GM23338 (cell line): ENCODE data around the gene TAS2R3. TPM values are rescaled to one million over a fixed set of nuclear protein-coding genes. Genes with fewer than 3 reads are reported as not detected.
A peak's percentile ranks its signal among the peaks of the same experiment; 100 is the strongest.

Experiments used
- ATAC-seq: fragments of 200-7000 bp; cut with Tn5 transposase; 3 replicates; pipeline ENCODE4 v1.9.1; 2020
- DNase-seq: peaks from one replicate; pipeline ENCODE4 v3.0.0-alpha.2; 2015; ENCODE audit warnings: low spot score
- H2AFZ ChIP-seq: fragments of 200-600 bp; sonication (generic); 2 replicates; pipeline ENCODE4 v1.8.0; 2016; ENCODE audit warnings: antibody characterized with exemption, mild to moderate bottlenecking, moderate library complexity
- H3F3A ChIP-seq: fragments of 200-600 bp; sonication (generic); replicated peaks from 2 replicates; pipeline ENCODE4 v1.8.0; 2017; ENCODE audit warnings: antibody characterized with exemption, mixed run types, low read depth
- H3K27ac ChIP-seq: fragments of 200-600 bp; sonication (generic); 2 replicates; pipeline ENCODE4 v1.6.1; 2016; ENCODE audit warnings: low read depth
- H3K27me3 ChIP-seq: fragments of 200-600 bp; sonication (generic); 2 replicates; pipeline ENCODE4 v1.8.0; 2016; ENCODE audit warnings: mild to moderate bottlenecking, mixed run types, moderate library complexity; ENCODE audit not compliant: insufficient read depth
- H3K36me3 ChIP-seq: fragments of 200-600 bp; sonication (generic); 2 replicates; pipeline ENCODE4 v1.8.0; 2016; ENCODE audit warnings: mild to moderate bottlenecking; ENCODE audit not compliant: insufficient read depth
- H3K4me1 ChIP-seq: fragments of 200-600 bp; sonication (generic); 2 replicates; pipeline ENCODE4 v1.8.0; 2016; ENCODE audit warnings: mild to moderate bottlenecking, moderate library complexity; ENCODE audit not compliant: insufficient read depth
- H3K4me2 ChIP-seq: fragments of 200-600 bp; sonication (generic); 2 replicates; pipeline ENCODE4 v1.7.1; 2017; ENCODE audit warnings: mixed run types
- H3K4me3 ChIP-seq: fragments of 200-600 bp; sonication (generic); 2 replicates; pipeline ENCODE4 v1.6.1; 2016; ENCODE audit warnings: mixed run types
- H3K79me2 ChIP-seq: fragments of 200-600 bp; sonication (generic); replicated peaks from 2 replicates; pipeline ENCODE4 v1.8.0; 2017; ENCODE audit warnings: mild to moderate bottlenecking; ENCODE audit not compliant: insufficient read depth
- H3K9me2 ChIP-seq: fragments of 200-600 bp; sonication (generic); 2 replicates; pipeline ENCODE4 v1.8.0; 2017; ENCODE audit not compliant: insufficient read depth
- H4K20me1 ChIP-seq: fragments of 200-600 bp; sonication (generic); replicated peaks from 2 replicates; pipeline ENCODE4 v1.8.0; 2017; ENCODE audit warnings: mild to moderate bottlenecking; ENCODE audit not compliant: insufficient read depth
- H3K27ac Mint-ChIP-seq: 2 replicates; pipeline ENCODE4 v1.8.0; 2020; ENCODE audit warnings: inconsistent platforms, mild to moderate bottlenecking, moderate library complexity, mixed read lengths
- H3K27me3 Mint-ChIP-seq: 3 replicates; pipeline ENCODE4 v1.8.0; 2022; ENCODE audit warnings: low read depth, mild to moderate bottlenecking, moderate library complexity, mixed read lengths, inconsistent platforms; ENCODE audit not compliant: insufficient read depth, poor library complexity
- H3K36me3 Mint-ChIP-seq: 3 replicates; pipeline ENCODE4 v1.8.0; 2021; ENCODE audit warnings: low read depth, mild to moderate bottlenecking, inconsistent platforms, moderate library complexity, mixed read lengths
- H3K4me1 Mint-ChIP-seq: 3 replicates; pipeline ENCODE4 v1.8.0; 2020; ENCODE audit warnings: mild to moderate bottlenecking, inconsistent platforms, mixed read lengths
- H3K4me3 Mint-ChIP-seq: 3 replicates; pipeline ENCODE4 v1.8.0; 2021; ENCODE audit warnings: moderate library complexity, mild to moderate bottlenecking, inconsistent platforms, mixed read lengths
- H3K9me3 Mint-ChIP-seq: 3 replicates; pipeline ENCODE4 v1.8.0; 2020; ENCODE audit warnings: moderate library complexity, mild to moderate bottlenecking, inconsistent platforms, mixed read lengths
- CREB1 ChIP-seq: fragments of 250-450 bp; sonication (Bioruptor Pico); IDR thresholded peaks from 2 replicates; pipeline ENCODE4 v1.5.0; 2020; ENCODE audit warnings: low read depth, mild to moderate bottlenecking, moderate library complexity
- EZH2 ChIP-seq: fragments of 200-600 bp; sonication (generic); IDR thresholded peaks from one replicate; pipeline ENCODE4 v1.8.0; 2017; ENCODE audit warnings: antibody characterized with exemption, mild to moderate bottlenecking, low read depth; ENCODE audit not compliant: unreplicated experiment
- EZH2phosphoT487 ChIP-seq: fragments of 200-600 bp; sonication (generic); IDR thresholded peaks from one replicate; pipeline ENCODE4 v1.8.1; 2018; ENCODE audit warnings: antibody characterized with exemption; ENCODE audit not compliant: unreplicated experiment
- JUNB ChIP-seq: IDR thresholded peaks from one replicate; pipeline ENCODE4 v1.6.1; 2016; ENCODE audit warnings: antibody characterized with exemption; ENCODE audit not compliant: unreplicated experiment
- NANOG ChIP-seq: IDR thresholded peaks from 2 replicates; pipeline ENCODE4 v1.6.1; 2016; ENCODE audit warnings: antibody characterized with exemption, borderline replicate concordance
- POLR2AphosphoS5 ChIP-seq: IDR thresholded peaks from 2 replicates; pipeline ENCODE4 v1.6.1; 2016; ENCODE audit warnings: antibody characterized with exemption, low read depth
- ZNF331 ChIP-seq: fragments of 250-450 bp; sonication (Bioruptor Pico); IDR thresholded peaks from 2 replicates; pipeline ENCODE4 v1.5.0; 2020; ENCODE audit warnings: low read depth, mild to moderate bottlenecking, moderate library complexity
- polyA plus RNA-seq: library from polyadenylated mRNA; unstranded; fragments of >200 nt; fragmentation: Nextera tagmentation; extraction: Ambion mirVana; gene quantifications from 2 replicates; pipeline ENCODE4 v1.2.1, GENCODE V29; 2016
- total RNA-seq: library from RNA; depleted of rRNA; stranded (reverse); fragments of >200 nt; shearing (Covaris generic); gene quantifications from 2 replicates; pipeline ENCODE4 v1.2.3, GENCODE V29; 2014
- TF ChIP-seq, protein P1 (sequence below), 2 experiments: fragments of 200-600 bp in 1 of 2; sonication (generic) in 1 of 2; conservative IDR thresholded peaks; 2 replicates each; pipeline versions ENCODE4 v1.5.1 to v1.6.1; 2016 to 2017; ENCODE audit warnings: antibody characterized with exemption in 2 of 2, low read depth in 2 of 2, mild to moderate bottlenecking in 2 of 2, moderate library complexity in 1 of 2
- TF ChIP-seq, protein P2 (sequence below): IDR thresholded peaks from one replicate; pipeline ENCODE4 v1.6.1; 2018; ENCODE audit warnings: antibody characterized with exemption; ENCODE audit not compliant: unreplicated experiment
- TF ChIP-seq, protein P3 (sequence below): IDR thresholded peaks from 2 replicates; pipeline ENCODE4 v1.6.1; 2016; ENCODE audit warnings: antibody characterized with exemption

Gene TAS2R3
- total and polyA plus RNA-seq, 2 experiments from 2014 or later, result 6.9 TPM; not detected in 1

DNA sequence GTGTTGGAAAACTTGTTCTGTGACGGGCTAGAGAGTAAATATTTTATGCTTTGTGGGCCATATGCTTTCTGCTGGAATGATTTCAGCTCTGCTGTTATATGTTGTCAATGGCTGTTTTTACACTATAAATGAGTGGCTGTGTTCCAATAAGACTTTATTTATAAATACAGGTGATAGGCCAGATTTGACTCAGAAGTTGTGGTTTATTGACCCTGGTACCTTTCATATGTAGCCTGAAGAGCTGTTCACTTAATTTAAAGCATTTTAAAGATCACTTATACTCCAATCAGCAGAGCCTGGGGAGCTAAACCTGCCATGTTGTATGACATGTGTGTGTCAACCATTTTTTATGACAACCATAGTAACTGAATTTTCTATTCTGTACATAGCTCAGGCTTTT is 34.9 kb upstream of the TAS2R3 start (continued):
- TF ChIP-seq, protein P1, sequence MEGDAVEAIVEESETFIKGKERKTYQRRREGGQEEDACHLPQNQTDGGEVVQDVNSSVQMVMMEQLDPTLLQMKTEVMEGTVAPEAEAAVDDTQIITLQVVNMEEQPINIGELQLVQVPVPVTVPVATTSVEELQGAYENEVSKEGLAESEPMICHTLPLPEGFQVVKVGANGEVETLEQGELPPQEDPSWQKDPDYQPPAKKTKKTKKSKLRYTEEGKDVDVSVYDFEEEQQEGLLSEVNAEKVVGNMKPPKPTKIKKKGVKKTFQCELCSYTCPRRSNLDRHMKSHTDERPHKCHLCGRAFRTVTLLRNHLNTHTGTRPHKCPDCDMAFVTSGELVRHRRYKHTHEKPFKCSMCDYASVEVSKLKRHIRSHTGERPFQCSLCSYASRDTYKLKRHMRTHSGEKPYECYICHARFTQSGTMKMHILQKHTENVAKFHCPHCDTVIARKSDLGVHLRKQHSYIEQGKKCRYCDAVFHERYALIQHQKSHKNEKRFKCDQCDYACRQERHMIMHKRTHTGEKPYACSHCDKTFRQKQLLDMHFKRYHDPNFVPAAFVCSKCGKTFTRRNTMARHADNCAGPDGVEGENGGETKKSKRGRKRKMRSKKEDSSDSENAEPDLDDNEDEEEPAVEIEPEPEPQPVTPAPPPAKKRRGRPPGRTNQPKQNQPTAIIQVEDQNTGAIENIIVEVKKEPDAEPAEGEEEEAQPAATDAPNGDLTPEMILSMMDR (conservative IDR thresholded peaks at IDR 0.05; ENCODE audit: low read depth in 2 of 2), result no peak
- TF ChIP-seq NANOG, result no peak
- TF ChIP-seq POLR2AphosphoS5, result no peak
- no peak for TF ChIP-seq EZH2phosphoT487
- TF ChIP-seq EZH2, result no peak
- no peak for TF ChIP-seq ZNF331 (CRISPR knock-in tag)
- TF ChIP-seq, protein P2, sequence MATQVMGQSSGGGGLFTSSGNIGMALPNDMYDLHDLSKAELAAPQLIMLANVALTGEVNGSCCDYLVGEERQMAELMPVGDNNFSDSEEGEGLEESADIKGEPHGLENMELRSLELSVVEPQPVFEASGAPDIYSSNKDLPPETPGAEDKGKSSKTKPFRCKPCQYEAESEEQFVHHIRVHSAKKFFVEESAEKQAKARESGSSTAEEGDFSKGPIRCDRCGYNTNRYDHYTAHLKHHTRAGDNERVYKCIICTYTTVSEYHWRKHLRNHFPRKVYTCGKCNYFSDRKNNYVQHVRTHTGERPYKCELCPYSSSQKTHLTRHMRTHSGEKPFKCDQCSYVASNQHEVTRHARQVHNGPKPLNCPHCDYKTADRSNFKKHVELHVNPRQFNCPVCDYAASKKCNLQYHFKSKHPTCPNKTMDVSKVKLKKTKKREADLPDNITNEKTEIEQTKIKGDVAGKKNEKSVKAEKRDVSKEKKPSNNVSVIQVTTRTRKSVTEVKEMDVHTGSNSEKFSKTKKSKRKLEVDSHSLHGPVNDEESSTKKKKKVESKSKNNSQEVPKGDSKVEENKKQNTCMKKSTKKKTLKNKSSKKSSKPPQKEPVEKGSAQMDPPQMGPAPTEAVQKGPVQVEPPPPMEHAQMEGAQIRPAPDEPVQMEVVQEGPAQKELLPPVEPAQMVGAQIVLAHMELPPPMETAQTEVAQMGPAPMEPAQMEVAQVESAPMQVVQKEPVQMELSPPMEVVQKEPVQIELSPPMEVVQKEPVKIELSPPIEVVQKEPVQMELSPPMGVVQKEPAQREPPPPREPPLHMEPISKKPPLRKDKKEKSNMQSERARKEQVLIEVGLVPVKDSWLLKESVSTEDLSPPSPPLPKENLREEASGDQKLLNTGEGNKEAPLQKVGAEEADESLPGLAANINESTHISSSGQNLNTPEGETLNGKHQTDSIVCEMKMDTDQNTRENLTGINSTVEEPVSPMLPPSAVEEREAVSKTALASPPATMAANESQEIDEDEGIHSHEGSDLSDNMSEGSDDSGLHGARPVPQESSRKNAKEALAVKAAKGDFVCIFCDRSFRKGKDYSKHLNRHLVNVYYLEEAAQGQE, result no peak

DNA sequence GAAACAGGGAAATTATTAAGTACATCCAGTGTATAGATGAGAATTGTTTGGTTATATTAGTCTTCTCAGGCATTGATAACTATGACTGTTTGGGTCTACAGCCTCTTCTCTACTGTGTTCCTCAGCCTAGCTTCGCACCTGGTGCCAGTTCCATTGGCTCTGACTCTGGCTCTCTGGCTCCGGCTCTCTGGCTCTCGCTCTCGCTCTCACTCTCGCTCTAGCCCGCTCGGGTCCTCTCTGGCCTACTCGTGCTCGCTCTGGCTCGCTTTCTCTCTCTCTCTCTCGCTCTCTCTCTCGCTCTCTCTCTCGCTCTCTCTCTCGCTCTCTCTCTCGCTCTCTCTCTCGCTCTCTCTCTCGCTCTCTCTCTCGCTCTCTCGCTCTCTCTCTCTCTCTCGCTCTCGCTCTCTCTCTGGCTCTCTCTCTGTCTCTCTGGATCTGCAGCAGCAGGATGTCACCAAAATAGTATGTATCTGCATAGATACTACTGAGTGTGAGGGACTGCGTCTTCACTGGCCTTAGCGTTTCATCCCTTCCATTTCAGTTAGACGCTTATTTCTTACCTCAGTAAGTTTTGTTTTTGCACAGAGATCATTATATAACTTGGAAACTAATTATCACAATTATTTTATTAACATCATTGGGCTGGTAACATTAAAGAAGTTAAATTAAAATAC is 32.3 kb upstream of the TAS2R3 start:
- Histone ChIP-seq H3K9me2 (no peaks in the 10 kb centered on the region), H3K4me2 (no peak overlapping the region), H3K27ac (no peak overlapping the region), H3K36me3 (no peaks in the 10 kb centered on the region), H2AFZ (no peak overlapping the region), H3F3A (no peaks in the 10 kb centered on the region), H3K4me1 (no peaks in the 10 kb centered on the region), H3K79me2 (no peaks in the 10 kb centered on the region), H4K20me1 (no peaks in the 10 kb centered on the region), H3K27me3 (no peaks in the 10 kb centered on the region), H3K4me3 (no peak overlapping the region)
- TF ChIP-seq, protein P3, sequence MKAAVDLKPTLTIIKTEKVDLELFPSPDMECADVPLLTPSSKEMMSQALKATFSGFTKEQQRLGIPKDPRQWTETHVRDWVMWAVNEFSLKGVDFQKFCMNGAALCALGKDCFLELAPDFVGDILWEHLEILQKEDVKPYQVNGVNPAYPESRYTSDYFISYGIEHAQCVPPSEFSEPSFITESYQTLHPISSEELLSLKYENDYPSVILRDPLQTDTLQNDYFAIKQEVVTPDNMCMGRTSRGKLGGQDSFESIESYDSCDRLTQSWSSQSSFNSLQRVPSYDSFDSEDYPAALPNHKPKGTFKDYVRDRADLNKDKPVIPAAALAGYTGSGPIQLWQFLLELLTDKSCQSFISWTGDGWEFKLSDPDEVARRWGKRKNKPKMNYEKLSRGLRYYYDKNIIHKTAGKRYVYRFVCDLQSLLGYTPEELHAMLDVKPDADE, result no peak
- TF ChIP-seq CREB1 (CRISPR knock-in tag), result no peak
- TF ChIP-seq JUNB, result no peak
- TF ChIP-seq POLR2AphosphoS5, result no peak
- Mint-ChIP-seq H3K27ac (no peak overlapping the region), H3K4me3 (no peak overlapping the region), H3K9me3 (no peaks in the 10 kb centered on the region), H3K27me3 (peaks cover 2% of the 10 kb centered on the region), H3K36me3 (no peaks in the 10 kb centered on the region), H3K4me1 (peaks cover 3% of the 10 kb centered on the region; the same call in 1 of the 3 replicates)
- ATAC-seq (peak; percentile 80), DNase-seq (no peak)
